ENCODE measurements around the gene NEAT1. TPM values are rescaled to one million over a fixed set of nuclear protein-coding genes. Genes with fewer than 3 reads are reported as not detected.

The NEAT1 gene
- total RNA-seq, 4 donors from 2014 or later = 195 to 1,623 (median 652) TPM

DNA sequence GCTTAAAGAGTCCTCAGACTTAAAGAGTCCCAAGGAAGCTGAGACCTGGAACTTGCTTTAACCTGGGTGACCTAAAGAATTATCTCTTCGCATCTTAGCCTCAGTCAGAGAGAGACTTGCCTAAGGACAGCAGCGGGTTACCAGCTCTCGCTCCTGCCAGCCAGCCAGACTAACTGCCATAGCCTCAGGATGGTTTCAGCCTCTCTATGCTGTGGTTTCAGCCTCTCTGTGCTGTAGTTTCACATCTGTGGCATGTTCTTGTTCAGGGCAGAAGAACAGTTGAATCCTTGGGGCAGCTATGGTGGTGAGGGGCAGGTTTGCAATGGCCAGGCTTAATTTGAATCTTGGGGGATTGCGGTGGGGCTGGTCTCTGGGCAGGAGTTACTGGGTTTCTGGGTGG, 33.9 kb upstream of the NEAT1 start:
- intact Hi-C loops (cut with DNase I) = no loop called here
- no peak for DNase-seq
- peaks cover 7 to 66% of the 10 kb centered on the region in 2 donors for H3K4me1 ChIP-seq
- no peaks in the 10 kb centered on the region for H3K27me3 ChIP-seq
- WGBS, 2 donors = 94 to 95% methylated on average over 4 of the region's 4 CpGs
- no peaks in the 10 kb centered on the region for H3K9me3 ChIP-seq
- H3K36me3 ChIP-seq = peaks cover 2 to 9% of the 10 kb centered on the region in 2 donors
- TF ChIP-seq POLR2A (IDR thresholded peaks at IDR 0.05) = no peak
- TF ChIP-seq CTCF (IDR thresholded peaks at IDR 0.05) = no peak
- peak overlapping the region in 2 of 3 donors; percentile 56 to 76 for H3K27ac ChIP-seq
- H3K4me3 ChIP-seq (replicated peaks in 1 of 3) = no peak overlapping the region

- TF ChIP-seq CTCF (IDR thresholded peaks at IDR 0.05) = no peak
- TF ChIP-seq POLR2A (IDR thresholded peaks at IDR 0.05) = no peak
- Histone ChIP-seq H3K4me1 (peaks cover 7 to 61% of the 10 kb centered on the region in 2 donors), H3K27me3 (no peaks in the 10 kb centered on the region), H3K36me3 (peaks cover 9 to 10% of the 10 kb centered on the region in 2 donors), H3K9me3 (no peaks in the 10 kb centered on the region), H3K27ac (peak overlapping the region; percentile 24 to 76 (median 56)), H3K4me3 (replicated peaks in 1 of 3) (no peak overlapping the region)
- WGBS, 2 donors = 86 to 89% methylated on average over 6 to 14 of the region's 20 CpGs
- intact Hi-C loops (cut with DNase I) = no loop called here
- no peak for DNase-seq
Measured at GRCh38 chr11:65389294-65389980, 33.2 kb upstream of the NEAT1 start.

GRCh38 chr11:65390099-65390941, 32.3 kb upstream of the NEAT1 start:
- WGBS, 2 donors = 70 to 79% methylated on average over 21 of the region's 21 CpGs
- TF ChIP-seq POLR2A (IDR thresholded peaks at IDR 0.05) (no peak), CTCF (IDR thresholded peaks at IDR 0.05) (no peak)
- Histone ChIP-seq H3K4me1 (peaks cover 7 to 56% of the 10 kb centered on the region in 2 donors), H3K4me3 (replicated peaks in 1 of 3) (no peak overlapping the region), H3K27me3 (no peaks in the 10 kb centered on the region), H3K9me3 (no peaks in the 10 kb centered on the region), H3K27ac (peak overlapping the region; percentile 24 to 76 (median 56)), H3K36me3 (peaks cover 9 to 16% of the 10 kb centered on the region in 2 donors)
- intact Hi-C loops (cut with DNase I) = no loop called here
- DNase-seq = no peak

DNA sequence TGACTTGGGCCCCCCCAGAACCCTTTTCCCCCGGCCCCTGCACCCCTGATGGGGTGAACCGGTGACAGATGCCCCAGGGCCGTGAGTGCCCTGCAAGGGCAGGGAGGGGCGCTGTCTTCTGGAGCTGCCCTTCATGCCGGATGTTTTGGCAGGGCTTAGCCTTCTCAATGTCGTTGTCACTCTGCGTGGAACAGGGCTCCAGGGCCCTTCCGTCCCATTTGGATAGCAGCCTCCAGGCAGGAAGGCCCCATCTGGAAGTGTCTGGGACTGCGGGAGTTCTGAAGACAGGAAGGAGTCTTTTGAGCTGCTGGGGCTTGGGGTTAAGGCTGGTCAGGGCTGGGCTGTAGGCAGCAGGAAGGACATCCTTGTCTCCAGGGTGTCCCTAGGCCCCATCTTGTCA, 31.6 kb upstream of the NEAT1 start:
- Histone ChIP-seq H3K9me3 (no peaks in the 10 kb centered on the region), H3K27ac (peak overlapping the region in 2 of 3 donors; percentile 56 to 76), H3K36me3 (peaks cover 16% of the 10 kb centered on the region in 2 donors), H3K27me3 (no peaks in the 10 kb centered on the region), H3K4me3 (replicated peaks in 1 of 3) (no peak overlapping the region), H3K4me1 (peaks cover 6 to 50% of the 10 kb centered on the region in 2 donors)
- intact Hi-C loops (cut with DNase I) = no loop called here
- 72 to 75% methylated on average over 8 to 9 of the region's 9 CpGs for WGBS, 2 donors
- TF ChIP-seq POLR2A (IDR thresholded peaks at IDR 0.05) = no peak
- TF ChIP-seq CTCF (IDR thresholded peaks at IDR 0.05) = no peak
- no peak for DNase-seq

All from thyroid gland (tissue), 4 donors.